GM12878 (cell line): Measurements from ENCODE around the gene ARHGEF33. TPM values are rescaled to one million over a fixed set of nuclear protein-coding genes. Genes with fewer than 3 reads are reported as not detected.

Experiments used
- ATAC-seq: fragments of 200-7000 bp; cut with Tn5 transposase; 3 replicates; pipeline ENCODE4 v1.9.1; 2020; ENCODE audit warnings: mild to moderate bottlenecking, moderate library complexity
- BruUV-seq: library from RNA; stranded (reverse); fragments of 400-500 nt; replicated peaks from 2 replicates; lab custom pipeline; 2021; lab: Mats Ljungman, UMichigan
- CTCF ChIA-PET: fragments of 300-600 bp; sonication (Branson Sonifier 250); formaldehyde crosslinking; extraction: SDS; loops from one replicate; lab custom pipeline; 2021; ENCODE audit warnings: inconsistent platforms; lab: Yijun Ruan, JAX
- POLR2A ChIA-PET: fragments of 350-600 bp; formaldehyde crosslinking; extraction: SDS; loops from one replicate; lab custom pipeline; 2021; ENCODE audit warnings: inconsistent platforms; lab: Charles Lee
- RAD21 ChIA-PET: fragments of 300-600 bp; sonication (Branson Sonifier 250); formaldehyde crosslinking; loops from one replicate; lab custom pipeline; 2023; ENCODE audit warnings: antibody characterized with exemption; ENCODE audit not compliant: unreplicated experiment; lab: Charles Lee
- SMC1A ChIA-PET: fragments of 300-600 bp; sonication (Branson Sonifier 250); formaldehyde crosslinking; loops from one replicate; lab custom pipeline; 2023; ENCODE audit not compliant: unreplicated experiment, uncharacterized antibody; lab: Charles Lee
- DNase-seq: peaks from one replicate; pipeline ENCODE4 v3.0.0-alpha.2; 2011; ENCODE audit warnings: low read depth, low spot score
- FAIRE-seq: peaks from 3 replicates; lab custom pipeline; 2011; peaks lifted over from hg19 to GRCh38; lab: Jason Lieb, UNC
- H2AFZ ChIP-seq: 2 replicates; pipeline ENCODE4 v1.6.0; 2011; ENCODE audit warnings: low read depth, low read length, control low read depth; ENCODE audit not compliant: control insufficient read depth
- H3K27ac ChIP-seq: 2 replicates; pipeline ENCODE4 v1.5.1; 2011; ENCODE audit warnings: control low read depth; ENCODE audit not compliant: control insufficient read depth, insufficient read depth
- H3K27me3 ChIP-seq, 2 experiments: replicated peaks in 1 of 2; 2 replicates each; pipeline versions ENCODE4 v1.6.0 to v1.6.1; 2011; ENCODE audit warnings: low read length in 1 of 2; ENCODE audit not compliant: control insufficient read depth in 2 of 2, insufficient read depth in 2 of 2
- H3K36me3 ChIP-seq, 2 experiments: 2 replicates each; pipeline ENCODE4 v1.5.1; 2011; ENCODE audit warnings: low read length in 1 of 2; ENCODE audit not compliant: control insufficient read depth in 2 of 2, insufficient read depth in 2 of 2
- H3K4me1 ChIP-seq: 2 replicates; pipeline ENCODE4 v1.6.1; 2011; ENCODE audit warnings: mild to moderate bottlenecking, low read length, moderate library complexity, mixed read lengths; ENCODE audit not compliant: control insufficient read depth, insufficient read depth
- H3K4me2 ChIP-seq: 2 replicates; pipeline ENCODE4 v1.6.0; 2011; ENCODE audit warnings: control low read depth; ENCODE audit not compliant: control insufficient read depth, insufficient read depth
- H3K4me3 ChIP-seq: fragments of 200-600 bp; sonication (generic); 2 replicates; pipeline ENCODE4 v1.5.1; 2016
- H3K79me2 ChIP-seq: 2 replicates; pipeline ENCODE4 v1.6.0; 2011; ENCODE audit warnings: low read length; ENCODE audit not compliant: control insufficient read depth, insufficient read depth
- H3K9ac ChIP-seq: 2 replicates; pipeline ENCODE4 v1.8.0; 2011; ENCODE audit warnings: low read length, control low read depth, mixed read lengths; ENCODE audit not compliant: control insufficient read depth, insufficient read depth
- H3K9me3 ChIP-seq: replicated peaks from 3 replicates; pipeline ENCODE4 v1.5.1; 2011; ENCODE audit warnings: mild to moderate bottlenecking, low read length; ENCODE audit not compliant: control insufficient read depth, insufficient read depth
- H4K20me1 ChIP-seq: 2 replicates; pipeline ENCODE4 v1.6.0; 2011; ENCODE audit not compliant: control insufficient read depth, insufficient read depth
- BACH1 ChIP-seq: fragments of 450-650 bp; IDR thresholded peaks from 2 replicates; pipeline ENCODE4 v1.6.1; 2017; ENCODE audit warnings: mild to moderate bottlenecking, borderline replicate concordance
- BMI1 ChIP-seq: fragments of 450-650 bp; IDR thresholded peaks from 2 replicates; pipeline ENCODE4 v1.6.1; 2016; ENCODE audit warnings: mild to moderate bottlenecking, moderate library complexity, borderline replicate concordance
- BRCA1 ChIP-seq: IDR thresholded peaks from 2 replicates; pipeline ENCODE4 v1.6.1; 2011; ENCODE audit warnings: low read depth, low read length, improper control_type of control experiment
- CHD1 ChIP-seq: IDR thresholded peaks from 2 replicates; pipeline ENCODE4 v1.6.1; 2012; ENCODE audit warnings: low read depth, low read length, improper control_type of control experiment
- CREM ChIP-seq: IDR thresholded peaks from 2 replicates; pipeline ENCODE4 v1.6.1; 2014; ENCODE audit warnings: antibody characterized with exemption, low read depth
- FOXM1 ChIP-seq: IDR thresholded peaks from 2 replicates; pipeline ENCODE4 v1.6.1; 2012; ENCODE audit warnings: low read depth, mild to moderate bottlenecking, inconsistent platforms, low read length, moderate library complexity
- KDM1A ChIP-seq: fragments of 200-600 bp; sonication (generic); IDR thresholded peaks from 2 replicates; pipeline ENCODE4 v1.6.1; 2016; ENCODE audit warnings: borderline replicate concordance
- KLF5 ChIP-seq: fragments of 450-650 bp; IDR thresholded peaks from 2 replicates; pipeline ENCODE4 v1.6.1; 2014; ENCODE audit warnings: mild to moderate bottlenecking; ENCODE audit not compliant: partially characterized antibody
- NFYA ChIP-seq: IDR thresholded peaks from 2 replicates; pipeline ENCODE4 v1.6.1; 2011; ENCODE audit warnings: low read depth, mild to moderate bottlenecking, low read length, improper control_type of control experiment, borderline replicate concordance
- NR2C2 ChIP-seq: IDR thresholded peaks from 2 replicates; pipeline ENCODE4 v1.6.1; 2011; ENCODE audit warnings: borderline replicate concordance, low read depth; ENCODE audit not compliant: control insufficient read depth, insufficient read length
- RELA ChIP-seq: fragments of 450-650 bp; IDR thresholded peaks from 2 replicates; pipeline ENCODE4 v1.8.0; 2014; ENCODE audit warnings: borderline replicate concordance; ENCODE audit not compliant: partially characterized antibody
- SIN3A ChIP-seq: IDR thresholded peaks from 2 replicates; pipeline ENCODE4 v1.6.1; 2012; ENCODE audit warnings: low read depth, low read length, improper control_type of control experiment
- SUPT20H ChIP-seq: IDR thresholded peaks from 2 replicates; pipeline ENCODE4 v1.6.1; 2011; ENCODE audit warnings: low read depth, mild to moderate bottlenecking, low read length, moderate library complexity, borderline replicate concordance; ENCODE audit not compliant: control insufficient read depth
- TCF7 ChIP-seq: IDR thresholded peaks from 2 replicates; pipeline ENCODE4 v1.6.1; 2014; ENCODE audit warnings: antibody characterized with exemption, borderline replicate concordance
- USF1 ChIP-seq: IDR thresholded peaks from 2 replicates; pipeline ENCODE4 v1.6.1; 2011; ENCODE audit warnings: borderline replicate concordance, low read depth, mild to moderate bottlenecking, moderate library complexity, mixed read lengths, low read length; ENCODE audit not compliant: insufficient read depth; ENCODE audit errors: extremely low read length
- ZBED1 ChIP-seq: IDR thresholded peaks from 2 replicates; pipeline ENCODE4 v1.6.1; 2016; ENCODE audit warnings: borderline replicate concordance
- WGBS: methylation state at CpG from one replicate; pipeline ENCODE4 v1.1.6; 2016; ENCODE audit warnings: low lambda C conversion rate; ENCODE audit not compliant: insufficient replicate concordance, insufficient coverage; ENCODE audit errors: missing lambda C conversion rate; 5-methylcytosine and 5-hydroxymethylcytosine counted together
- in situ Hi-C: fragments of 300-500 bp; cut with MboI; formaldehyde crosslinking; loops from 9 replicates; pipeline ENCODE4 v1.14.3; 2018; ENCODE audit warnings: mixed read lengths
- intact Hi-C: fragments of 100-400 bp; cut with micrococcal nuclease; formaldehyde crosslinking; loops from one replicate; pipeline ENCODE4 v1.14.2; 2022; ENCODE audit not compliant: unreplicated experiment
- polyA plus RNA-seq, 11 experiments: library from polyadenylated mRNA; depleted of rRNA in 4 of 11; unstranded in 6 of 11; stranded (reverse) in 5 of 11; fragments of >200 nt; fragmentation: Nextera tagmentation in 4 of 11; fragmentation: Illumina TruSeq in 1 of 11; extraction: Ambion mirVana in 4 of 11; extraction: Trizol in 1 of 11; gene quantifications; 1 replicate in 1 of 11; 2 replicates in 10 of 11; pipeline versions ENCODE4 v1.2.1 to v1.2.3, GENCODE V29; 2011 to 2016; ENCODE audit warnings: inconsistent platforms in 2 of 11, missing spikeins in 2 of 11, low read depth in 1 of 11
- total RNA-seq, 4 experiments: library from RNA; depleted of rRNA in 3 of 4; stranded (reverse); fragments of >200 nt in 3 of 4; fragmentation: Illumina TruSeq in 1 of 4; extraction: Trizol in 1 of 4; gene quantifications; 2 replicates each; pipeline versions ENCODE4 v1.2.1 to v1.2.3, GENCODE V29; 2013 to 2021
- TF ChIP-seq, protein P1 (sequence below): fragments of 450-650 bp; IDR thresholded peaks from 2 replicates; pipeline ENCODE4 v1.6.1; 2017; ENCODE audit warnings: low read depth, mild to moderate bottlenecking, moderate library complexity

ARHGEF33 gene
- total and polyA plus RNA-seq, 10 of the 15 experiments (the other 5 are each of a cell fraction or from before 2014, with no cell fraction given) = 0.01 to 0.08 (median 0.05) TPM; not detected in 4

DNA sequence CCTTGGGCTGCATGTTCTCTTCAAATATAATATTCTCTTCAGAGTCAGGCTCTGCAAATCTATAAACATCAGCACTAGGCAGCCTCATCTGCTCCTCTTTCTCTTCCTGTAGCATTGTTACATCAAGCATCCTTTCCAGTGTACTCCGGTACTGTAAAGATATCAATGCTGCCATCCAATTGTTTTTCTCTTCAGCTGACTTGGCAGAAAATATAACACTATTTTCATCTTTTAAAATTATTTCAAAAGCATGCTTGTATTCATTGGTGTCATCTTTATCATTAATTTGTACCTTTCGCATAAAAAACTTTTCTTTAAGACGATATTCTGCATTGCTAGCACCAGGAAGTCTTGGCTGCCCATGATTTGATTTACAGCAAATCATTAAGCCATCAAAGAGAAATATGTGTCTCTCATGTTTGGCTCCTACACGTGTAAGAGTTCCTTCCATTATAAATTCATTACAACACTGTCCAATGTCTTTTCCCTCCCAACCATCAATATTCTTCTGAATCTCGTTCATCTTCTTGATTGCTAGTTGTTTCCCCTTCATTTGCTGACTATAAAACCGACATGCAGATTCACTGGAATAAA is 133.1 kb downstream of the ARHGEF33 start:
- FAIRE-seq = no peak
- WGBS = 87% methylated on average over 6 of the region's 6 CpGs

DNA sequence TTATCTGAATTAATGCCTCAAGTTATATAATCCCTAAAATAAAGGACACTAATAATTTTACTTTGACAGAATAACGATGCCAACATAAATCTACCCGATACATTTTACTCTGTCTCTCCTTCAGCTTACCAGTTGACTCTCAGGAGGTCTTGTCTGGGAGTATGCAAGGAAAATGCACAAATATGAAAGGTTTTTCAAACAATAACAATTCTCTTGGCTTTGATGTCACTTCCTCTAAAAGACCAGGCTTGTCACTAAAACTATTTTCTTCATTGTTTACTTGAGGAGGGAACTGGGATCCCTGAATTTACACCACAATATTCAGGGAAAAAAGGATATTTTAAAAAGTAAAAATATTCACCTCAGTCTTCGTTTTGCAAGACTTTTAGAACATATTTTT is 134.0 kb downstream of the ARHGEF33 start:
- in situ Hi-C loops (no loop called here), intact Hi-C loops (no loop called here)
- Histone ChIP-seq H3K4me3 (no peak overlapping the region), H3K36me3 (no peaks in the 10 kb centered on the region), H3K9me3 (no peaks in the 10 kb centered on the region), H3K4me2 (no peak overlapping the region), H3K27ac (no peak overlapping the region), H3K79me2 (no peaks in the 10 kb centered on the region), H3K27me3 (no peaks in the 10 kb centered on the region), H3K9ac (no peak overlapping the region), H2AFZ (no peak overlapping the region), H3K4me1 (no peaks in the 10 kb centered on the region), H4K20me1 (no peaks in the 10 kb centered on the region)
- BruUV-seq = no TSS peak
- WGBS = 82% methylated on average over 3 of the region's 3 CpGs
- SMC1A ChIA-PET = no interaction called here
- CTCF ChIA-PET = no interaction called here
- no peak for FAIRE-seq
- no peak for ATAC-seq
- POLR2A ChIA-PET = no interaction called here
- RAD21 ChIA-PET = no interaction called here
- DNase-seq = no peak
- TF ChIP-seq RELA (no peak), NFYA (no peak), NR2C2 (no peak), BMI1 (no peak), KDM1A (no peak), TCF7 (no peak), FOXM1 (no peak), BRCA1 (no peak), SUPT20H (no peak), BACH1 (no peak), CHD1 (no peak), ZBED1 (no peak), CREM (no peak)
- TF ChIP-seq, protein P1, sequence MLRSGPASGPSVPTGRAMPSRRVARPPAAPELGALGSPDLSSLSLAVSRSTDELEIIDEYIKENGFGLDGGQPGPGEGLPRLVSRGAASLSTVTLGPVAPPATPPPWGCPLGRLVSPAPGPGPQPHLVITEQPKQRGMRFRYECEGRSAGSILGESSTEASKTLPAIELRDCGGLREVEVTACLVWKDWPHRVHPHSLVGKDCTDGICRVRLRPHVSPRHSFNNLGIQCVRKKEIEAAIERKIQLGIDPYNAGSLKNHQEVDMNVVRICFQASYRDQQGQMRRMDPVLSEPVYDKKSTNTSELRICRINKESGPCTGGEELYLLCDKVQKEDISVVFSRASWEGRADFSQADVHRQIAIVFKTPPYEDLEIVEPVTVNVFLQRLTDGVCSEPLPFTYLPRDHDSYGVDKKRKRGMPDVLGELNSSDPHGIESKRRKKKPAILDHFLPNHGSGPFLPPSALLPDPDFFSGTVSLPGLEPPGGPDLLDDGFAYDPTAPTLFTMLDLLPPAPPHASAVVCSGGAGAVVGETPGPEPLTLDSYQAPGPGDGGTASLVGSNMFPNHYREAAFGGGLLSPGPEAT = no peak

More for the DNA sequence above, 133.1 kb downstream of the ARHGEF33 start:
- RAD21 ChIA-PET = no interaction called here
- BruUV-seq = no TSS peak
- TF ChIP-seq USF1 (no peak), KLF5 (no peak), SIN3A (no peak)
- TF ChIP-seq, all 136 proteins: peak for 0
- ChIA-PET POLR2A (no interaction called here), SMC1A (no interaction called here), CTCF (interaction anchor here (1.7 kb wide), 1 partner anchor 205 kb away, joined by 3 read pairs; no protein-coding TSS in a partner anchor)
- no peak for DNase-seq
- Histone ChIP-seq H3K27ac (no peak overlapping the region), H3K79me2 (no peaks in the 10 kb centered on the region), H3K4me3 (no peak overlapping the region), H3K9ac (no peak overlapping the region), H3K36me3 (no peaks in the 10 kb centered on the region), H3K9me3 (no peaks in the 10 kb centered on the region), H2AFZ (no peak overlapping the region), H3K4me2 (no peak overlapping the region), H3K4me1 (no peaks in the 10 kb centered on the region), H3K27me3 (no peaks in the 10 kb centered on the region), H4K20me1 (no peaks in the 10 kb centered on the region)
- in situ Hi-C loops = no loop called here
- no peak for ATAC-seq
- intact Hi-C loops = no loop called here
